Activated CD8-positive, alpha-beta memory T cell treated with anti-CD3 and anti-CD28 coated beads for 1 hour (primary cell): ENCODE data around the gene SMYD3.
"Not testable (repeated sequence)": the region's sequence is repeated elsewhere in the genome, so short reads cannot be mapped to it uniquely, and the experiment has no call there.

Experiments used
- DNase-seq, 2 donors: peaks; one replicate each; pipeline ENCODE4 v3.0.0-alpha.2; 2020; ENCODE audit warnings: low read depth in 1 of 2; ENCODE audit errors: extremely low read depth in 1 of 2

Gene SMYD3

GRCh38 chr1:245714027-245714426 is 793.1 kb downstream of the SMYD3 start:
- DNase-seq: not testable (repeated sequence)

GRCh38 chr1:245710961-245711903 is 795.8 kb downstream of the SMYD3 start:
- no peak for DNase-seq

GRCh38 chr1:245707941-245708340 is 799.1 kb downstream of the SMYD3 start:
- DNase-seq: no peak

GRCh38 chr1:245704765-245705164 is 802.3 kb downstream of the SMYD3 start:
- DNase-seq: no peak

GRCh38 chr1:245704341-245704740 is 802.7 kb downstream of the SMYD3 start:
- no peak for DNase-seq

GRCh38 chr1:245702346-245702745 is 804.7 kb downstream of the SMYD3 start:
- DNase-seq: no peak

GRCh38 chr1:245701631-245702030 is 805.4 kb downstream of the SMYD3 start:
- no peak for DNase-seq

GRCh38 chr1:245700631-245701030 is 806.4 kb downstream of the SMYD3 start:
- no peak for DNase-seq
